GM21737 (cell line): ENCODE data around the gene PRR13.
"Not testable (repeated sequence)": the region's sequence is repeated elsewhere in the genome, so short reads cannot be mapped to it uniquely, and the experiment has no call there.

Source experiments
- ATAC-seq: cut with Tn5 transposase; IDR thresholded peaks from one replicate; pipeline ENCODE4 v1.9.1; 2021; ENCODE audit warnings: mild to moderate bottlenecking, moderate library complexity; ENCODE audit not compliant: unreplicated experiment

Gene PRR13

DNA sequence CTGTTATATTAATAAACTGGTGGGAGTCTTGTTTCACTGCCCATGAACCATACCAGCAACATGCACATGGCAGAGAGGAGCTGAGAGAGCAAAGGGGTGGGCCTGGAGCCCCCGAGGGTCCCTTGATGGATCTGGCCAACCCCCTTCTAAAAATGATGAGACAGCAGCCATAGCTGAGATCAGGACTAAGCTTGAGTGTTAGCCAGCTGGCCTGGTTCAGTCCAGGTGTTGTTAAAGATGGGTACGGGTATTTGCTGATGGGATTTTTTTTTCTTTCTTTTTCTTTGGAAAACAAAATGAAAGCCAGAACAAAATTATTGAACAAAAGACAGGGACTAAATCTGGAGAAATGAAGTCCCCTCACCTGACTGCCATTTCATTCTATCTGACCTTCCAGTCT lies 26.3 kb downstream of the PRR13 start:
- ATAC-seq, result no peak

DNA sequence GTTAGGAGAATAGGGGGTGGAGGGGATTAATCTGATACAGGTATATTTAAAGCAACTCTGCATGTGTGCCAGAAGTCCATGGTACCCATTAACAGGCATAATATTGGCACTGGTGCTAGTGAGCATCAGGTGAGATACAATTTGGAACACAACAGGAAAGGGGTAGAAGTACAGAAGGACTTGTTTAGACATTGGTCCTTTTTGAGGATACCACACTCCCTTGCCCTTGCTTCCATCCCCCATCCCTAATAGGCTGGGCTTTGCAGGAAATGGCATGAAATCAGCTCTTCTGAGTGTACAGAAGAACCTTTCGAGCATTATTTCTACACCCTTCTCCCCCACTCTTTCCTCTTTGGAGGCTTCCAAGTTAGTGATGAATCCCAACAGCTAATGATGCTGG lies 26.7 kb downstream of the PRR13 start:
- ATAC-seq, result no peak

DNA sequence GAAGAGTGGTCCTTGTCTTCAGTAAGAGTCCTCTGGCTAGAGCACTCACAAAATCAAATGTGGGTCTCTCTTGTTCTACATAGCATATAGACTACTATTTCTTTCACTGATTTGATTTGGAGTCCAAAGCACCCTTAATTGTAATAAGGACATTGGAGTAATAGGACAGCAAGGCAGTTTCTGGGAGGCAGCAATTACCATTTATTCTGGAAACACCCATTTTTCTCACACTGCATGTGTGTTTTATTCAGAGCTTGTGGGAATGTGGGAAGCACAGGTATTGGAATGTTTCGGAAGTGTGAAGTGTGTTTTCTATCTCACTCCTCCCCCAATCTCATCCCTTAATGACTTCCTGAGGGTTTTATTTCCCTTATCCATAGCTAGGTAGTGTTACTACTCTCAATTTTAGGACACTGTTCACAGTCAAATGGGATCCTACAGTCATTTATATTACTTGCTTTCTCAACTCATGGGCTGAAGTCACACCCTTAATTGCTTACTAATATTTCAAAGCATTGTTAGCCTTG lies 30.6 kb downstream of the PRR13 start:
- ATAC-seq, result no peak

DNA sequence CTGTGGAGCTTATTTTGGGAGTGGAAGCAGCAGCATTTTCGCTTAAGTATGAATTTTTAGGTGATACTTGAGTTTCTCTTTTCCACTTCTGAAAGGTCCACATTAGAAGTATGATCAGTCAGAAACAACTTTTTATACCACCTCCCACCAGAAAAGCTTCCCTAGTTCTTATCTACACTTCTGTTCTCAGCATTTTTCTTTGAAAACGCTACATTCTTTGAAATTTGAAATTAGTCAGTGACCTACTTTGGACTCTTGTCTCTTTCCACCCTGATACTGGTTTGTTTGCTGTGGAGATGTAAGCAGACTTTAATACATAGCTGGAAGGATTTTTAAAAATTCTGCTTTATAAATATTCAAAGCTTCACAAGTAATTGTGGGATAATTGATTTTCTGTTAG lies 32.5 kb downstream of the PRR13 start:
- ATAC-seq, result no peak

DNA sequence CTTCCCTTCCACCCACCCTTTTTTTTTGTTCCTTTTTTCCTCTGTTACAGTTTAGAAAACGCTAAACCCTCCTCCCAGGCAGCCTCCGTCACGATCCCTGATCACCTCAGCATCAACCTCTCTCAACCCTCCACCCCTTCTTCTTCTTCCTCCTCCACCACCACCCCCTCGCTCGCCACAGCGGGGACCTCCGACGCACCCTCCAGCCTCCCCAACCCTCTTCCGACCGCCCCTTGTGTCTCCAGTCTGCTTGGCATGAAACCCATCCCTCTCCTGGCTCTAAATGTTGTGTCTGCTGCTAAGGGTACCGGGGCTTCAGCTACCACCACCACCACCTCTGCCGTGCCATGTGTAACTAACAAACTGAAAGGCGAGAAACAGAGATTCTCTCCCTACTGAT lies 33.3 kb downstream of the PRR13 start:
- no peak for ATAC-seq

DNA sequence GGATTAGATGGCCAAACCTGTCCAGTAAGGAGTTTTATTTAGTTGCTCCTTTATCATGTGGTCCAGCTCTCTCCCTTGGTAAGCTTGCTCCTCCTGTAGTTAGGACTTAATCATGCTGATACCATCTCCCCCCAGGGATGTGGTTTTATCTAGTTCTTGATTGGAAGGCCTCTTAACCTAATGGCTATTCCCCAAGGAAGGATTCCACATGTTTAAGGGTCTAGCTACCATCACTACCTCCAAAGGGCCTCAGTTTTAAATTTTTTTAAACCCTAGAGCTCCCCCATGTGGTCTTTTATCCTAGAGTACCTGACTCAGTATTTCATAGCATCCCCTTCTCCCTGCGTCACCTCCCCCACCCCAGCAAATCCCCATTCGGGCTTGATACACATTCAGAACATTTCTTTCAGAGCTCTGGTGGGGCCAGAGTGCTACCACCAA lies 35.3 kb downstream of the PRR13 start:
- no peak for ATAC-seq

DNA sequence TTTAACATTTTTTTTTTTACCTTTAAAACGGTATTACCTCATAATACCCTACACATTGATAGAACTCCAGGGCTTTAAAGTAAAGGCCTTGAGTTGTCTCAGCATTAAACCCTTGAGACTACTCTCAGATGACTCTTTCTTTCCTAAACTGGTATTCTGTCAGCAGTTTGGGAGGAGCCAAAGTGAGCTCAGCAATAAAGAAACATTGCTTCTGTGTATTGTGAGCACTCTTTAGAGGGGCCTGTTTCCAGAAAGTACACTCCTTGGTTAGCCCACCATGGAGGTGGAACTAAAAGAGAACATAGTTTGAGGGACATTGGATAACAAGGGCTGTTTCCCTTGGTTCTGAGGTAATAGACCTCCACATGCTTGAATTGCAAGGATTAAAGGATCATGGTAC lies 37.3 kb downstream of the PRR13 start:
- ATAC-seq, result no peak

DNA sequence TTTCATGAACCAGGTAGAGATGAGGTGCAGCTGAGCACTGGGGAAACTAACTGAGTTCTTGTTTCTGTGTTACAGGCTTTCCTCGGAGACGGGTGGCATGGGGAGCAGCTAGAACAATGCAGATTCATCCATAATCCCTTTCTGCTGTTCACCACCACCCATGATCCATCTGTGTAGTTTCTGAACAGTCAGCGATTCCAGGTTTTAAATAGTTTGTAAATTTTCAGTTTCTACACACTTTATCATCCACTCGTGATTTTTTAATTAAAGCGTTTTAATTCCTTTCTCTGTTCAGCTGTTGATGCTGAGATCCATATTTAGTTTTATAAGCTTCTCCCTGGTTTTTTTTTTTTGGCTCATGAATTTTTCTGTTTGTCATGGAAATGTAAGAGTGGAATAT lies 37.8 kb downstream of the PRR13 start:
- ATAC-seq, result no peak

DNA sequence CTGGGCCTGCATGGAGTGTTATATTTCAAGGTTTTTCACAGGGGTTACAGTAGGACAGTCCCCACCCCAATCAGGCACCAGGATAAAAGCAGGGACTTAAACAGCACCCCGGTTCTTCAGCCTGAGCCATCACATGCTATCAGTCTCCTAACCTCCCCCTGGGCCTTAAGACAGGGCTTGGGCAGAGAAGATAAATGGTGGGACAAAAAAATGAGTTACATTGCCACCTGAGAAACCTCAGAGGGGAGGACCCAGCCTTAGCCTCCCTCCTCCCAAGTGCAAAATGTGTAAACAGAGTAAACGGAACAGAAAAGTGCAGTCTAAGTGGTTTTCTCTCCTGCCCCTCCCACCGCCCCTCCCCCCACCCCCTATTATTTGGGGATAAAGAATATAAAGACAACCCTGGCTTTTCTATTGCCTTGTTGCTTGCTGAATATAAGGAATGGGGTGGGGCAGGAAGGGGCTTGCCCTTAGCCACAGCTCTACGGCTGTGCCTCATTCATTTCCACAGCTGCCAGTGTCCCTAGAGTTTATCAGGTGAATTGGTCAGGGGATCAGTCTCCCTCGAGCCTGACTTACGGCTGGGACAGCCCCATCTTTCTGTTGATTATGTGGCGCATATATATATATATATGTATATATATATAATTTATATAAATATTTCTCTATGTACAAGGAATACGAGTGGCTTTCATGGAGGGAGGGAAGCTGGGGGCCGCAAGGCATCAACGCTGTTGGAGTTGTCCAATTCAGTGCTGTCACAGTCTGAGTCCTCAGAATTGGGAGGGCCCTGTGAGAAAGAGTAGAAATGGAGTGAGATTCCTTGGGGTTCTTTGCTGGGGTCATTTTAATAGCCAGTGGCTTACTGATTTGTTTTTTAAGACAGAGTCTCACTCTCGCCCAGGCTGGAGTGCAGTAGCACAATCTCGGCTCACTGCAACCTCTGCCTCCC lies 39.2 kb downstream of the PRR13 start:
- ATAC-seq, result no peak

DNA sequence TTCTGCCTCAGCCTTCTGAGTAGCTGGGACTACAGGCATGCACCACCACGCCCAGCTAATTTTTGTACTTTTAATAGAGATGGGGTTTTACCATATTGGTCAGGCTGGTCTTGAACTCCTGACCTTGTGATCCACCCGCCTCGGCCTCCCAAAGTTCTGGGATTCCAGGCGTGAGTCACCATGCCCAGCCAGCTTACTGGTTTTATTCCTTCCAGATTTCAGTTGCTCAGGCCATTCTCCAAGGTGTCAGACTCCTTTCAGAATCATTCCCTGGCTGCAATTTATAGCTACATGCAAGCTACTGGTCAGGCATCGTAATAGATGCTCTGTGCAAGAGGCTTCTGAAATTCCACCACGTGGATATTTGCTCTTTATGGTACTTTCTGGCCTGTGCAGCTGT lies 39.9 kb downstream of the PRR13 start:
- ATAC-seq, result not testable (repeated sequence)

DNA sequence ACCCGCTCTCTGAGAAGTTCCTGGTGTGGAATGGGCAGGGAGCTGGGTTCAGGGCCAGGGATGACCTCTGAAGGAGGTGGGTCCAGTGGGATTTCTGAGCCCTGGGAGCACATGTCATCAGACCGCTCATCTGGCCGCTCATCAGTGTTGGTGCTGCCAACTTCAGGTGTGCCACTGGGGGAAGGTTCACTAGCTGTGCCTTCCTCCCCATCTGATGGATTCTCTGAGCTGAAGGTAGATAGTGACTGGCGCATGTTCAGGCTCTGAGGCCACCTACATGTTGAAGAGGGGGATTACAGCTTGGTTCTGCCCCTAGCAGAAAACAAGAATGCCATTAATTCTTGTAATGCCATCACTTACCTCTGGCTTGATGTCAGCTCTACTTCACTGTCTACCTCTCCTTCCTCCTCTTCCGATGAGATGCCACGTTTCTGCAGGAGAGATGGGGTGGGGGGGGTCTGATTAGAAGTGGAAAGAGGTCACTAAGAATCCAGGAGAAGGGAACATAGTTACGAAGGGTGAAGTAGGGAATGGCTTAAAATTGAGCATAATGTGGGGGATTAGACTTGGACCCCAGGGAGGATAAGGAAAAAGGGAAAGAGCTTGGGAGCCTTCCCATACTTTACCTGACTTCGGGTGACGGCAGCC lies 40.5 kb downstream of the PRR13 start:
- ATAC-seq, result no peak

DNA sequence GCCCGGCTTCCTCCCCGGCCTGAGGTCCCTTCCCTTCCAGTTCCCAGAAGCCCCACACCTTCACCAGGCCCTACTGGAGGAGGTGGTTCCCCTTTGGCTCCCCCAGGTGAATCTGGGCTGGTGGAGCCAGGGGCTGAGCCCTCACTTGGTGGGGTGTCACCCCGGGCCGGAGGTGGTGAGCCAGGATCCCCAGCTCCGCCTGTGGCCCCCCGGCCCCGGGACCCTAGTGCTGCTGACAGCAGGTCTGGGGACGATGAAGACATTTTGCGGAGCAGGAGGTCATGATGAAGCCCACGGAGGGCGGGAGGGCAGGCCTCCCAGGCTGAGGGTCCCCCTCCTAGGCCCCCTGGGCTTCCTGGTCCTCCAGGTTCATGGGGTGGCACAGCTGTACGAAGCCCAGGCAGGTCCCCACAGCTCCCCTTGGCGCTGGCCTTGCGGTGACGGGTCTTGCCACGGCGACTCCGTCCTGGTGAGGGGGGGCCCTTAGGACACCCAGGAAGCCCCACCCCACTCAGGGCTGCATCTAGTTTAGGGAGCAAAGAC lies 41.2 kb downstream of the PRR13 start:
- ATAC-seq, result no peak

DNA sequence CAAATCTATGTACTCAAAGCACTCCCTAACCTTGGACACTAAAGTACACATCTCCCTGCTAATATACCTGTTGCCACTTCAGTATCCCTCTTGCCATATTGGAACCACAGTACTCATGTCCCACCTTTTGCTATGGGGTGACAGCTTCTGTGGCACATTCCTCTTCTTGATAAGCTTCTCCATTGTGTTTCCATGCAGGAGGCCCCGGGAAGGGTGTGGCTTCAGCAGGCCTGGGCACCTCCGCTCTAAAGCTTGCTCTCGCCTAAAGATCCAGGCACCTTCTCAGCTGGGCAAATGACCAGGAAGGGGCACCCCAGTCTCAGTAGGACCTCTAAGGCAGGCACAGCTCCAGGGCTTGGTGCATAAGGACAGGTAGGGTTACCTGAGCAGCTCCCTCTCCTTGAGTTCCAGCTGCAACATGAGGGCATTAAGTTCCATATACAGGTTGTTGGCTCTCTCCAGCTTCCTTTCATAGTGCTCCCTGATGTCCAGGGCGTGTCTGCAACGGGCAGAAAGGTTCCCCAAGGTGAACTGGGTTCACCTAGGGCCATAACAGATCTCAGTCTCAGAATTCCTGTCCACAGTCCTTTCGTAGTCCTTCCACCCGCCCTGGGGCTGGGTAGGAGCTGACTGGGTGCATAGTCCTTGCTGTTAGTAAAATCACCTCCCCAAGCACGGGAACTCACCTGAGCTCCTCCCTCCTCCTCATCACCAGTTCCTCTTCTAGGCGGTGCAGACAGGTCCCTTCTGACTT lies 41.9 kb downstream of the PRR13 start:
- no peak for ATAC-seq

DNA sequence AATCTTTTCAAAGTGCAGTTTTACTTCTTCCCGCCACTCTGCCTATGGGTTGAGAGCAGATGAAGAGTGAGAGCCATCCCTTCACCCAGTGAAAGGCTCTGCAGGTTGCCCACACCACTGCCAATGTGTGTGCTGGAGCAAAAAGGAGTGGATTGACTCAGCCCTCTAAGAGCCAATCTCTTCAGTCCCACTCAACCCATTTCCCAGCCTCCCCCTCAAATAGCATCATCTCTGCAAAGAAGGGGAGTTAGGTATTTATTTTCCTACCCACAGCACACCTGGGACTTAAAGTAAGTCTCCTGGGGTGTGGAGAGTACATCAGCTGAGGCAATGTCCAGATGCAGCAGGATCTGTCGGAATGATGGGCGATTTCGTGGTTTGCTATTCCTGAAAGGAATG lies 42.4 kb downstream of the PRR13 start:
- no peak for ATAC-seq

DNA sequence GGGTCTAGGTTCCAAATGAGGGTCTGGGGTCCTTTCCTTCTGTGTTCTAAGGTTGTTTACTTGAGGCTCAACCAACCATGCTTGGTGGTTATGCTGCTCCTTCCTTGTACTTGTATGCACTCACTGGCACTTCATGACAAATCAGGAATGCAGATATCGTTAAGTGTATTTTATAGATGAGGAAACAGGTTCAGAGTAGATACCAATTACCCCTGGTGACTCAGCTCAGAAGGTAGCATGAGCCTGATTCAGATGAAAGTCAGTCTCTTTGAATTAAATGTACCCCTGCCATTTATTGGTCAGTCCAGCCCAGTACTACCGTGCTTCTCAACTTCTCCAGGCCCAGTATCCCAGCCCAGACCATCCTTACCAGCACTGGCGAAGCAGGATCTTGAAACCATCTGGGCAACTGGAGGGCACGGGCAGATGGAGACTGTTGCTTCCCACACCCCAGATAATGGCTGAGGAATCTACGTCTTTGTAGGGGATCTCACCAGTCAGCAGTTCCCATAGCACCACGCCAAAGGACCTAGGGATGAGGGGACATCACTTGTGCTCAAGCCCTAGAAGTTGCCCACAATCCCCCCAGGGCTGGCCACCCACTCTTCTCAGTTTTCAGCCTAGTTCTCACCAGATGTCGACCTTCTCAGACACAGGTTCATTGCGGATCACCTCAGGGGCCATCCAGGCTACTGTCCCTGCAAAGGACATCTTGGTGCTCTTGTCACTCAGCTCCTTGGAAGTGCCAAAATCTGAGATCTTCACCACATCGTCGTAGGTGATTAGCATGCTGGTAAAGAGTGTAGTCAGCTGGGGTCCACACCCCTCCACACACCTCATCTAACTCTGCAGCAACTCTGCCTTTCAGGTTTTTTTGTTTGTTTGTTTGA lies 43.4 kb downstream of the PRR13 start:
- no peak for ATAC-seq

DNA sequence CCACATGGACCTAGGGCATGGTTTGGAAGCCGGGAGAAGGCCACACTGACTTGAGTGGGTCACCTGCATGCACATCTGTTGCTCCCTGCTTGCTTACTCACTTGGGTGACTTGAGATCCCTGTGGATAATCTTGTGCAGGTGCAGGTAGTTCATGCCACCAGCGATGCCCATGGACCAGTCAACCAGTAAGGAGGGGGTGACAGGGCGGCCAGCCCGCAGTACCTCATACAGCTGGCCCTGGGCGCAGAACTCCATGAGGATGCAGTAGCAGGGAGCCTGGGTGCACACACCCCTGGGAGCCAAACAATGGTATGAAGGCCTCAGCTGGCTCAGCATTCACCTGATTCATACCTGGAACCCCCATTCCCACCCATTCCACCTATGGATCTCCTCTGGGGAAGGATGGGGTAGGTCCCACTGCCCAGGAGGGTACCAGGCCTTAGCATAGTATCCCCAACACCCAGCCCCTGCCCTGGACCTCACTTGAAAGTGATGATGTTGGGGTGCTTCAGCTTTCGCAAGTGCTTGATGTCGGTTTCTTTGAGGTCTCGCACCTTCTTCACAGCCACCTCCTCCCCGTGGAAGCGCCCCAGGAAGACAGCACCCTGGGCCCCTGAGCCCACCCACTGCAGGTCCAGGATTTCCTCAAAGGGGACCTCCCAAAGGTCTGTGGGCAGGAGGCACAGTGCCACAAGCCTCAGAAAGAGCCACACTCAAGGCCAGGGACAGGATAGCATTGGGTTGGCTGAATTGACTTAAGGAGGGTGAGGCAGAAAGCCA lies 44.6 kb downstream of the PRR13 start:
- ATAC-seq, result no peak

DNA sequence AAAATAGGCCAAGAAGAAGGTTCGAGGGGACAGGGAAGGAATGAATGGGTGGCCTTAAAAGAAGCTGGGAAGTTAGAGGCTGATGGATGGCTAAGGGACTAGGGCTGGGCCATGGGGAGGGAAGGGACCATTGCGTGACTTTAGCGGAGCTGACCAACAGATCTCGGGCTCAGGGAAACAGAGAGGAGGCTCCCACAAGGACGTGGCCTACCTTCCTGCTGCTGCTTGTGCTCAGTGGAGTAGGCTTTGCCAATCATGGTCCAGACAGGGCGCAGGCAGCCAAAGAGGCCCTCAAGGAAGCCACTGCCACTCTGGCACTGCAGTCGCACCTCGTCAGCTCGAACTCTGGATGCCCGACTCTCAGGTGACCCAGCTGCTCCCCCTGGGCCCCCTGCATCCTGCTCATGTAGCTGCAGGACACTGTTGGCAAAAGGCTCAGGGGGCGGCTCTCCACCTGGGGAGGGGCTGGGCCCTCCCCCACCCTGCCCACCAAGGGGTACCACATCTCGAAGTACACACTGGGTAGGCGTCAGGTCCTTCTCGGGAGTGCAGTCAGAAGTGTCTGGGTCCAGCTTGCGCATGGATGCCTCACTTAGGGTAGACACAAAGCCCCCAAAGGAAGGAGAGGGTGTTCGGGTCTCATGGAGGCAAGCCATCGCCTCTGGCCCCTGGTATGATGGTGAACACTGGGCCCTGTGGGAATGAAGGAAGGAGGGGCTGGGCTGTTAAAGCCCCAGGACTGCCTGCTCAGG lies 45.4 kb downstream of the PRR13 start:
- no peak for ATAC-seq

DNA sequence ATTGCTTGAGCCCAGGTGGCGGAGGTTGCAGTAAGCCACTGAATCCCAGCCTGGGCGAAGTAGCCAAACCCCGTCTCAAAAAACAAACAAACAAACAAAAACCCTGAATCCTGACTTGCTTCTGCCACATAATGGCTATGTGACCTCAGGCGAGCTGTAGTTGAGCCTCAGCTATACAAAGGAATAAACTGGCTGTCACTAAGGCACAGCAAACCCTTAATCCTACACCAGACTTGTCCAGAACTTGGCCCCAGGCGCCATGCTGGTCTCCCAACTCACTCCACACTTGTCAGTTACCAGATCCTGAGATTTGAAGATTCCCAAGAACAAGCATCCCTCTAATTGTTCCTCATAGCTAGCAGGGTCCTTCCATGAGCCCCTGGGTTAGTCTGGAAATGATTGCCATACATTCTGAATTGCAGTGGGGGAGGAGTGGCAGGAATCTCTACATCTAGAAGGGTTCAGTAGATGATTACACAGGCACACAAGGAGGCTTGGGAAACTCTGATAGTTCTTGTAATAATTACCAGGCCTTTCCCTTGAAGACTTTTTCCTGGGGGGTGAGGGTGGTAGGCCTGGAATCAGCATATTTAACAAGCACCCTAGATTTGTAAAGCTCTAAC lies 47.8 kb downstream of the PRR13 start:
- no peak for ATAC-seq
